AG09309 (cell line): ENCODE measurements around the gene MECR.

Experiments
- DNase-seq: peaks from one replicate; pipeline ENCODE4 v3.0.0-alpha.2; 2010; ENCODE audit warnings: low read depth
- H3K4me3 ChIP-seq: 2 replicates; pipeline ENCODE4 v1.5.1; 2011; ENCODE audit warnings: mild to moderate bottlenecking, low read depth, low read length, moderate library complexity; ENCODE audit not compliant: control insufficient read depth
- TF ChIP-seq, protein P1 (sequence below): IDR thresholded peaks from 2 replicates; pipeline ENCODE4 v1.5.1; 2011; ENCODE audit warnings: mild to moderate bottlenecking, low read depth, low read length, inconsistent platforms; ENCODE audit not compliant: insufficient read depth, control insufficient read depth; ENCODE audit errors: missing control alignments

The MECR gene

DNA sequence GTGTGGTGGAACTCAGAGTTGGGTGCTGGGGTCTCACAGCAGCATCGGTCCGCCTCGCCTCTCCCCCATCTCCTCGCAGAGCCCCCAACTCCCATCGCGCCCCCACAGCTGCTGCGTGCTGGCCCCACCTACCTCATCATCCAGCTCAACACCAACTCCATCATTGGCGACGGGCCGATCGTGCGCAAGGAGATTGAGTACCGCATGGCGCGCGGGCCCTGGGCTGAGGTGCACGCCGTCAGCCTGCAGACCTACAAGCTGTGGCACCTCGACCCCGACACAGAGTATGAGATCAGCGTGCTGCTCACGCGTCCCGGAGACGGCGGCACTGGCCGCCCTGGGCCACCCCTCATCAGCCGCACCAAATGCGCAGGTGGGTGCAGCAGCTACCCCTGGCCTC is 29.8 kb upstream of the MECR start:
- no peak for DNase-seq
- no peak overlapping the region for H3K4me3 ChIP-seq
- TF ChIP-seq, protein P1, sequence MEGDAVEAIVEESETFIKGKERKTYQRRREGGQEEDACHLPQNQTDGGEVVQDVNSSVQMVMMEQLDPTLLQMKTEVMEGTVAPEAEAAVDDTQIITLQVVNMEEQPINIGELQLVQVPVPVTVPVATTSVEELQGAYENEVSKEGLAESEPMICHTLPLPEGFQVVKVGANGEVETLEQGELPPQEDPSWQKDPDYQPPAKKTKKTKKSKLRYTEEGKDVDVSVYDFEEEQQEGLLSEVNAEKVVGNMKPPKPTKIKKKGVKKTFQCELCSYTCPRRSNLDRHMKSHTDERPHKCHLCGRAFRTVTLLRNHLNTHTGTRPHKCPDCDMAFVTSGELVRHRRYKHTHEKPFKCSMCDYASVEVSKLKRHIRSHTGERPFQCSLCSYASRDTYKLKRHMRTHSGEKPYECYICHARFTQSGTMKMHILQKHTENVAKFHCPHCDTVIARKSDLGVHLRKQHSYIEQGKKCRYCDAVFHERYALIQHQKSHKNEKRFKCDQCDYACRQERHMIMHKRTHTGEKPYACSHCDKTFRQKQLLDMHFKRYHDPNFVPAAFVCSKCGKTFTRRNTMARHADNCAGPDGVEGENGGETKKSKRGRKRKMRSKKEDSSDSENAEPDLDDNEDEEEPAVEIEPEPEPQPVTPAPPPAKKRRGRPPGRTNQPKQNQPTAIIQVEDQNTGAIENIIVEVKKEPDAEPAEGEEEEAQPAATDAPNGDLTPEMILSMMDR = no peak

DNA sequence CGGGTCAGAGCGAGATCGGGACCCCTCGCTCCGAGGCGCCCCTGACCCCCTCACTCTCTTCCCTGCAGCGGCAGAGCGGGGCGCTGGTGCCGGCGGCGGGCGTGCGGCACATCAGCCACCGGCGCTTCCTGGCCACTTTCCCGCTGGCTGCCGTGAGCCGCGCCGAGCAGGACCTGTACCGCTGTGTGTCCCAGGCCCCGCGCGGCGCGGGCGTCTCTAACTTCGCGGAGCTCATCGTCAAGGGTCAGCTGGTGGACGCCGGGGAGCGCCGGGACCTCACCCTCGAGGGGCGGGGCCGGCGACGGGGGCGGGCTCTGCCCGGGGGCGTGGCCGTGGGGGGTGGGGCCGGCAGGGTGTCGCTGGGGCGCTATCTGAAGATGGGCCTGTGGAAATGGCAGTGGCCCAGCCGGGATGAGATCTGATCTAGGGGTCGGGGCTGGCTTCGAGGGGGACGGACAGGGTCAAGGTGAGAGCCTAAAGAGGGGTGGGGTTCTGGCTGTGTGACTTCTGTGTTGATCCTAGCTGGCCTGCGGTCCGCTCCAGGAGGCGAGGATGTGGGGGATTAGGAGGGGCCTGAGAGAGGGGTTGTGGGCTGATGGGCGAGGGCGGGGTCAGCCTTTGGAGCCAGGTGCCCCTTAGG is 29.2 kb upstream of the MECR start:
- TF ChIP-seq, protein P1 = no peak
- peak overlapping the region; percentile 24 for H3K4me3 ChIP-seq
- no peak for DNase-seq

DNA sequence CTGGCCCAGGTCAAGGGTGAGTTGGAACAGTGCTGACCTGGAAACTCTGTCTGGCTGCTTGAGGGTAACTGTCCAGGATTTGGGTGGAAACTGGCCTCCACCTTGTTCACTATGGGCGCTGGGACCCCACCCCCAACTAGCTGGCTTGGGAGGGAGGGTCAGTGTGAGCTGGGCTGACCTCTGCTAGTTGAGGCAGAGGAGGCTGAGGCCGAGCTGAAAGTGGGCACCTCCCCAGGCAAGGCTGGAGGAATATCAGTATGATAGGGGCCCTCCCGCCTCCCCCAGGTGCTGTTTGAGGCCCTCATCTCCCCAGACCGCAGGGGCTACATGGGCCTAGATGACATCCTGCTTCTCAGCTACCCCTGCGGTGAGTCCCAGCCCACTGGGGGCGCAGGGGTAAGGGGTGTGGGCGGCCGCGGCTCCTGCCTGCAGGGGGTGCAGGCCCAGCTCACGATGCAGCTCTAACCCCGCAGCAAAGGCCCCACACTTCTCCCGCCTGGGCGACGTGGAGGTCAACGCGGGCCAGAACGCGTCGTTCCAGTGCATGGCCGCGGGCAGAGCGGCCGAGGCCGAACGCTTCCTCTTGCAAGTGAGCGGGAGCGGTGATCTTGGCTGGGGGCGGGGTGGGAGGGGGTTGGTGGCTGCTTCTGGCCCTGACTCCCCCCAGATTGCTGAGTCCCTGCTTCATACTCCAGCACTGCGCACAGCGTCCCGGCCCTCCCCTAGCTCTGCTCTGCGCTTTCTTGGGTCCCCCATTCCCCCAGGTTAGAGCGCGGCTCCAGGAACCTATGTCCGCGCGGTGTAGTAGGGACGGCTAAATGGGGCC is 28.5 kb upstream of the MECR start:
- no peak for DNase-seq
- TF ChIP-seq, protein P1 = no peak
- peak overlapping the region; percentile 24 for H3K4me3 ChIP-seq

DNA sequence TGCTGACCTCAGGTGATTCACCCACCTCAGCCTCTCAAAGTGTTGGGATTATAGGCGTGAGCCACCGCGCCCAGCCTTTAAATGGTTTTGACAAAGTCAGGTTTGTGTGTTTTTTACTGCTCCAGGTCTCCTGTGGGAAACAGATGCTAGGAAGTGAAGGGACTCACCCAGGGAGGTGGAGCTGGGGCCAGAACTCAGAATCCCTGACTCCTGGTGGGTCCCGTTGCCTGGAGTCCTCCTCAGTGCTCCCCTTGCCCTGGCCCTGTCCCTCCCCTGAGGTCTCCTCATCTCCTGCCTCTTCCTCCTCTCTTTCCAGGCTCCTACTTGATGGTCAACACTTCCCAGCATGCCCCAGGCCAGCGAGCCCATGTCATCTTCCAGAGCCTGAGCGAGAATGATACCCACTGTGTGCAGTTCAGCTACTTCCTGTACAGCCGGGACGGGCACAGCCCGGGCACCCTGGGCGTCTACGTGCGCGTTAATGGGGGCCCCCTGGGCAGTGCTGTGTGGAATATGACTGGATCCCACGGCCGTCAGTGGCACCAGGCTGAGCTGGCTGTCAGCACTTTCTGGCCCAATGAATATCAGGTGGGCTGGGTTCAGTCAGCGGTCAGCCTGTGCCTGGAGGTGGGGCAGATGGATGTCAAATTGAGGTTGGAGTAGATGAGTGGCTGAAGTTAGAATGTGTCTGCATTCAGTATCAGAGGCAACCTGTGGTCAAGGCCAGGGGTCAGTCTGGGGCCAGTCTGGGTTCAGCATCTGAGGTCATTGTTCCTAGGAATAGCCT is 27.6 kb upstream of the MECR start:
- DNase-seq = no peak
- TF ChIP-seq, protein P1 = no peak
- no peak overlapping the region for H3K4me3 ChIP-seq

DNA sequence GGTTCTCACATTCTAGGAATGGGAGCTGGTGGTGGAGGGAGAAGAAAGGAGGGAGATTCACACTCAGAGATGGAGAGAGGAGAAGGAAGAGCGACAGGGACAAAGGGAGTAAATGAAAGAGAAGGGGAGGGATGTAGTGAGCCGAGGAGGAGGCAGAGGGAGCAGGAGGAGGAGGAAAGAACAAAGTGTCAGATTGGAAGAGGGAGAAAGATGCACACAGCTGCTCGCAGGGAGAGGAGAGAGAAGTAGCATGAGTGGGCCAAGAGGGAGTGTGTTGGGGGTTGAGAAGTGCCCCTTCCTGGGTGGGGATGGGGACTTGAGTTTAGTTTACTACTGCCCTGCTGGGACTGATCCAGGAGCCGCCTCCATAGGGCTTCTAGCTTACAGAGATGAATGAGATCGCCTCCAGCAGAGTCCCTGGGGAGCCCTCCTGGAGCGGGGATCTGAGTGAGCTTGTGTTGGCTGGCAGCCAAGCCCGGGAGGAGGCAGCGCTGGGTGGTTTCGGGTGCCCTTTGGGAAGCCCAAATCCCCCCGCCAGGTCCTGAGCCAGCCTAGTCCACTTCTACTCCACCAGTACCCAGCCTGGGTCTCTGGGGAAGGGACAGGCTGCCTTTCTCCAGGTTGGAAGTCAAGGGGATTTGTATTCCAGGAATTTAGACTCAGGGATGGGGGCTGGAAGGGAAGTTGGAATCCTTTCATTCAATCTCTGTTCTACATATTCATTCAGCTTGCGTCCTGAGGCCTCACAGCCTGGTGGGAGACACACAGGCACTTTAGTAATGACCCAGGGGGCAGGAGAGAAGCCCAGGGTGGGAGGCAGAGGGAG is 26.5 kb upstream of the MECR start:
- no peak for DNase-seq
- TF ChIP-seq, protein P1 = no peak
- H3K4me3 ChIP-seq = no peak overlapping the region

DNA sequence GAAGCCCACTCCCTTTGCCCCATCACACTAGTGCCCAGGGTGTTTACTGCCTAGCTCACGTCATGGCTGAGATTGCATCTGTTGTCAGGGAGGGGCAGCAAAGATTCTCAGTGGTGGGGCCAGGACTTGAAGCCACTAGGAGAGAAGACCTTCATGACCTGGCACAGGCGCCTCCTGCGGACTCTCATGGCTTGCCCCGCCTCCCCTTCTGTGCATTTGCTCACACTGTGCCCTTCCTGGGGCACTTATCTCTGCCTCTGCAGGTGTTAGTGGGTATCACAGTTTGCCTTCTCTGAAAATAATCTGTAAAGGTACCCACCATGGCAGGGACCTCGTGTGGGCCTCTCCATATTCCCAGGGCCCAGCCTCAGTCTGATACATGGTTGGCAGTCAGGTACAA is 25.7 kb upstream of the MECR start:
- TF ChIP-seq, protein P1 = no peak
- no peak for DNase-seq
- H3K4me3 ChIP-seq = no peak overlapping the region
